HG03571 (cell line): ENCODE measurements around the gene GALNT2.

ENCODE experiments used
- ATAC-seq: cut with Tn5 transposase; IDR thresholded peaks from one replicate; pipeline ENCODE4 v1.9.1; 2021; ENCODE audit not compliant: unreplicated experiment

GALNT2 gene

GRCh38 chr1:230310381-230311163 lies 243.5 kb downstream of the GALNT2 start:
- ATAC-seq: no peak

GRCh38 chr1:230312676-230313075 lies 245.6 kb downstream of the GALNT2 start:
- no peak for ATAC-seq

GRCh38 chr1:230313453-230314141 lies 246.6 kb downstream of the GALNT2 start:
- no peak for ATAC-seq

GRCh38 chr1:230314142-230314470 lies 247.1 kb downstream of the GALNT2 start:
- ATAC-seq: no peak

GRCh38 chr1:230315099-230315498 lies 248.1 kb downstream of the GALNT2 start:
- no peak for ATAC-seq

- no peak for ATAC-seq
Observed at GRCh38 chr1:230316864-230317745, 250.1 kb downstream of the GALNT2 start.

- no peak for ATAC-seq
Observed at GRCh38 chr1:230317823-230318819, 251.1 kb downstream of the GALNT2 start.

GRCh38 chr1:230319014-230319747 lies 252.1 kb downstream of the GALNT2 start:
- ATAC-seq: no peak

GRCh38 chr1:230320804-230321203 lies 253.8 kb downstream of the GALNT2 start:
- ATAC-seq: no peak

- ATAC-seq: no peak
Observed at GRCh38 chr1:230321341-230321740, 254.3 kb downstream of the GALNT2 start.

GRCh38 chr1:230321741-230322420 lies 254.8 kb downstream of the GALNT2 start:
- no peak for ATAC-seq

- no peak for ATAC-seq
Observed at GRCh38 chr1:230322421-230322756, 255.4 kb downstream of the GALNT2 start.

- no peak for ATAC-seq
Observed at GRCh38 chr1:230322967-230323547, 256.0 kb downstream of the GALNT2 start.

GRCh38 chr1:230323686-230324085 lies 256.6 kb downstream of the GALNT2 start:
- no peak for ATAC-seq

- ATAC-seq: no peak
Observed at GRCh38 chr1:230326971-230327891, 260.2 kb downstream of the GALNT2 start.

- ATAC-seq: no peak
Observed at GRCh38 chr1:230327892-230328284, 260.9 kb downstream of the GALNT2 start.

GRCh38 chr1:230328342-230329015 lies 261.4 kb downstream of the GALNT2 start:
- ATAC-seq: no peak
